Heart right ventricle (tissue), 16 donors: ENCODE measurements around the gene NPPA. TPM values are rescaled to one million over a fixed set of nuclear protein-coding genes. Genes with fewer than 3 reads are reported as not detected.

ENCODE experiments used
- ATAC-seq, 8 donors: fragments of 200-7000 bp; cut with Tn5 transposase; one replicate each; pipeline ENCODE4 v1.9.1; 2020; ENCODE audit warnings: mild to moderate bottlenecking in 8 of 8, moderate library complexity in 8 of 8, moderate number of reproducible peaks in 1 of 8
- DNase-seq, 2 donors: peaks; one replicate each; pipeline ENCODE4 v3.0.0-alpha.2; 2020
- H3K27ac ChIP-seq, 10 donors: fragments of 200-600 bp; sonication (generic) in 2 of 10; one replicate each; pipeline versions ENCODE4 v1.5.0 to v1.8.0; 2020 to 2022; ENCODE audit warnings: mild to moderate bottlenecking in 3 of 10
- H3K27me3 ChIP-seq, 7 donors: fragments of 200-600 bp; one replicate each; pipeline ENCODE4 v1.8.0; 2021 to 2022; ENCODE audit warnings: mild to moderate bottlenecking in 2 of 7
- H3K36me3 ChIP-seq, 9 donors: fragments of 200-600 bp; sonication (generic) in 1 of 9; one replicate each; pipeline versions ENCODE4 v1.5.0 to v1.8.0; 2020 to 2022; ENCODE audit warnings: mild to moderate bottlenecking in 2 of 9
- H3K4me1 ChIP-seq, 9 donors: fragments of 200-600 bp; sonication (generic) in 1 of 9; one replicate each; pipeline versions ENCODE4 v1.5.0 to v1.8.0; 2020 to 2022; ENCODE audit warnings: mild to moderate bottlenecking in 4 of 9
- H3K4me3 ChIP-seq, 10 donors: fragments of 200-600 bp; sonication (generic) in 2 of 10; one replicate each; pipeline versions ENCODE4 v1.5.0 to v1.8.0; 2020 to 2022; ENCODE audit warnings: mild to moderate bottlenecking in 7 of 10, moderate library complexity in 2 of 10
- H3K9me3 ChIP-seq, 11 donors: fragments of 200-600 bp in 10 of 11; sonication (generic) in 2 of 11; one replicate each; pipeline versions ENCODE4 v1.5.0 to v1.8.0; 2013 to 2022; ENCODE audit warnings: mild to moderate bottlenecking in 2 of 11, control low read depth in 1 of 11, moderate library complexity in 1 of 11
- WGBS, 2 donors: extraction: QIAGEN DNeasy Blood & Tissue Kit; methylation state at CpG; one replicate each; pipeline ENCODE4 v1.1.7; 2013; ENCODE audit warnings: inconsistent platforms in 1 of 2; 5-methylcytosine and 5-hydroxymethylcytosine counted together
- intact Hi-C, 10 donors: fragments of 100-400 bp; cut with DNase I; formaldehyde crosslinking; loops; one replicate each; pipeline versions ENCODE4 v1.11.1 to v1.14.2; 2022
- polyA plus RNA-seq, 2 donors: library from polyadenylated mRNA; stranded (reverse); fragments of 200-250 nt; gene quantifications; one replicate each; pipeline ENCODE4 v1.2.3, GENCODE V29; 2013
- total RNA-seq, 10 donors: library from RNA; stranded (reverse); fragmentation: NEBNext Ultra II Directional in 3 of 10; extraction: Animal tissue kit (Norgen Biotek cat#: 25700) in 3 of 10; gene quantifications; one replicate each; pipeline versions ENCODE4 v1.2.1 to v1.2.4, GENCODE V29; 2021 to 2023
- TF ChIP-seq, protein P1 (sequence below), 9 donors: fragments of 200-600 bp; sonication (generic) in 2 of 9; IDR thresholded peaks; one replicate each; pipeline versions ENCODE4 v1.5.0 to v1.8.0; 2021 to 2022; ENCODE audit warnings: antibody characterized with exemption in 9 of 9, mild to moderate bottlenecking in 5 of 9, moderate library complexity in 1 of 9
- donor health status: Arrhythmogenic right ventricular cardiomyopathy.
- donor health status: ischemic (EF 13 %, LVEDD 7.1; RV severe dilation, severe dysfunction).
- donor health status: healthy with polysubstance abuse.
- donor health status: DM: no; HTN: yes; CAD: no.
- donor health status: DM: no; HTN: no; CAD: no.
- donor health status: ischemic (EF 25% LVEDD 6.9; RV normal size, moderate dysfunction).
- donor health status: ischemic (EF 25% LVEDD 5.7; RV mildly dilated, moderate dysfunction).
- donor health status: healthy.
- donor health status: DM: yes; HTN: yes; CAD: no.
- donor health status: Ischemic cardiomyopathy.
- donor health status: ischemic (EF 35%, LVEDD 5.7; RV mildly dilated, moderate dysfunction).
- donor health status: nonischemic (EF 11% LVEDD 7.7; RV severe dilation, severe dysfunction).
- donor health status: DM: yes; HTN: yes; CAD: no.
- donor health status: PGD.
- donor health status: ischemic (EF 29% LVEDD 5.4; RV normal size, mild dysfunction).
- donor health status: nonischemic (EF 23%, LVEDD 6.1; RV moderate dilation, normal function).

NPPA gene
- total and polyA plus RNA-seq, 12 donors, result 5.8 to 2,762 (median 663) TPM

DNA sequence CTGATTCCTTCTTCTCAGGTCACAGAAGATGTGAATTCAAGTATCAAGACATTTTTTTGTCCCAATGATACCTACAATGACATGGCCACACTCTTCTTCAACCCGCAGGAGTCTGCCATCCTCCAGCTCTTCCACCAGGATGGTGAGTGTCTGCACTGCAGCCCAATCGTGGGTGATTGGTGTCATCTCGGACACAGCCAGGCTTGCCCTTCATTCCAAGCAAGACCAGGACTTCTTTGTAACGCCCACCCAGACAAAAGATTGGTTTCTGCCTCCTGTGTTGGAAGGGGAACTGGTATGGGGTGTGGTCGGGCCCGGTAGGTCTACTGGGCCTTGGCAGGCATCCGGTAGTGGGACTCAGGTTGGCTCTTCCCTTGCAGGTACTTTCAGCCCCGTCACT, 14.1 kb downstream of the NPPA start:
- Histone ChIP-seq H3K4me3 (no peak overlapping the region), H3K27me3 (no peaks in the 10 kb centered on the region), H3K36me3 (peaks cover 8 to 100% (median 86%) of the 10 kb centered on the region in 9 donors), H3K27ac (no peak overlapping the region), H3K9me3 (no peaks in the 10 kb centered on the region), H3K4me1 (peaks cover 0 to under 1% (median 0%) of the 10 kb centered on the region in 9 donors)
- WGBS, 2 donors, result 93% methylated on average over 8 of the region's 8 CpGs
- intact Hi-C loops, result loop anchor here in 5 of 10 donors (10.0 kb wide), 2 partner anchors 131 to 191 kb away; no protein-coding TSS in a partner anchor
- DNase-seq (no peak), ATAC-seq (no peak)
- TF ChIP-seq, protein P1, sequence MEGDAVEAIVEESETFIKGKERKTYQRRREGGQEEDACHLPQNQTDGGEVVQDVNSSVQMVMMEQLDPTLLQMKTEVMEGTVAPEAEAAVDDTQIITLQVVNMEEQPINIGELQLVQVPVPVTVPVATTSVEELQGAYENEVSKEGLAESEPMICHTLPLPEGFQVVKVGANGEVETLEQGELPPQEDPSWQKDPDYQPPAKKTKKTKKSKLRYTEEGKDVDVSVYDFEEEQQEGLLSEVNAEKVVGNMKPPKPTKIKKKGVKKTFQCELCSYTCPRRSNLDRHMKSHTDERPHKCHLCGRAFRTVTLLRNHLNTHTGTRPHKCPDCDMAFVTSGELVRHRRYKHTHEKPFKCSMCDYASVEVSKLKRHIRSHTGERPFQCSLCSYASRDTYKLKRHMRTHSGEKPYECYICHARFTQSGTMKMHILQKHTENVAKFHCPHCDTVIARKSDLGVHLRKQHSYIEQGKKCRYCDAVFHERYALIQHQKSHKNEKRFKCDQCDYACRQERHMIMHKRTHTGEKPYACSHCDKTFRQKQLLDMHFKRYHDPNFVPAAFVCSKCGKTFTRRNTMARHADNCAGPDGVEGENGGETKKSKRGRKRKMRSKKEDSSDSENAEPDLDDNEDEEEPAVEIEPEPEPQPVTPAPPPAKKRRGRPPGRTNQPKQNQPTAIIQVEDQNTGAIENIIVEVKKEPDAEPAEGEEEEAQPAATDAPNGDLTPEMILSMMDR (IDR thresholded peaks at IDR 0.05), result no peak

DNA sequence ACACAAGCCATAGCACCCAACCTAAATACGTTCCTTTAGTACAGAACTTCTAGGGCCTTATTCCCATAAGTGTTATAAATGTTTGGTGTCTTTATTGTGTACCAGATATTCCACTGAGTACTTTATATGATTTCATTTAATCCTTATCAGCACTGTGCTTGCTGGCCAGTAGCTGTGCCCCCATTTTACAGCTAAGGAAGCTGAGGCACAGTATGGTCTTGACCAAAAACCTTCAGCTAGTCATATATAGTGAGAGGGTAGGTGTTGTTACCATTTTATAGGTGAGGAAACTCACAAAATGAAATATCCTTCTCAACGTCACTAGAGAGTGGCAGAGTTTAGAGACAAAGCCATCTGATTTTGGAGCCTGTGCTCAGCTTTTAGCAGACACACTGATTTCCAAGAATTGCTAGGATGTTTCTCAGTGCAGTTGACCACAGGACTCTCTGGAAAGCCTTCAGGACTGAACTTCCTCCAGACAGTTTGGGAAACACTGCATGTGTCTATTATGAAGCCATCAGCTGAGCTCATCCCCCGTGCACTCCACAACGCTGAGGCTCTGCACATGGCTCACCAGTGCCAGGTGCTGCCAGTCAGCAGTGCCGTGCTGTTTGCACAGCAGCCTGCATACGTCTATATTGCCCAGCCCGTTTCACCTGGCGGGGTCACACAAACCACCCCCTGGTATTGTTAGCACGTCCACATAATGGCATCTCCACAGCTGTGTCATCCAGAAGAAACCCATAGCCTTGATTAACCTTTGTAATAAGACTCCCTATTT, 15.4 kb downstream of the NPPA start:
- TF ChIP-seq, protein P1 (IDR thresholded peaks at IDR 0.05), result no peak
- 85 to 87% methylated on average over 9 of the region's 9 CpGs for WGBS, 2 donors
- Histone ChIP-seq H3K36me3 (peaks cover under 1 to 100% (median 86%) of the 10 kb centered on the region in 9 donors), H3K4me3 (no peak overlapping the region), H3K27me3 (no peaks in the 10 kb centered on the region), H3K27ac (no peak overlapping the region), H3K4me1 (no peaks in the 10 kb centered on the region), H3K9me3 (no peaks in the 10 kb centered on the region)
- DNase-seq (no peak), ATAC-seq (no peak)
- intact Hi-C loops, result loop anchor here in 5 of 10 donors (10.0 kb wide), 2 partner anchors 133 to 193 kb away; no protein-coding TSS in a partner anchor

DNA sequence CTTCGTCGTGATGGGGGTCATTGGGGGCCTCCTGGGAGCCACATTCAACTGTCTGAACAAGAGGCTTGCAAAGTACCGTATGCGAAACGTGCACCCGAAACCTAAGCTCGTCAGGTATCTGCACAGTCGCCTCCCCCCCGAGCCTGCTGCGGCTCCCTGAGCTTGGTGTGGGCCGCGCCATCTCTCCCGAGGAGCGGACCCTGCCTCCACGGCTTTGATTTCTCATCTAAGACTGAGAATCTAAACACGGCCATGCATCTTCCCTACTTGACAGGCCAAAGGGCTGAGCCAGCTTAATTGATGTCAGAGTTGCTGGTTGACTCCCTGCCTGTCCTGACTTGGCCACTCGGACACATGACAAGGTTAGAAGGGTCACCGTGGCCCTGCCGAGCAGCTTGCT, 19.1 kb downstream of the NPPA start:
- no peaks in the 10 kb centered on the region for H3K27me3 ChIP-seq
- DNase-seq, result no peak
- no peaks in the 10 kb centered on the region for H3K4me1 ChIP-seq
- H3K36me3 ChIP-seq, result peaks cover 0 to 100% (median 86%) of the 10 kb centered on the region in 9 donors
- intact Hi-C loops, result no loop called here
- no peak overlapping the region for H3K4me3 ChIP-seq
- H3K27ac ChIP-seq, result no peak overlapping the region
- ATAC-seq, result no peak
- TF ChIP-seq, protein P1 (IDR thresholded peaks at IDR 0.05), result no peak
- 92 to 93% methylated on average over 19 of the region's 19 CpGs for WGBS, 2 donors
- H3K9me3 ChIP-seq, result no peaks in the 10 kb centered on the region

DNA sequence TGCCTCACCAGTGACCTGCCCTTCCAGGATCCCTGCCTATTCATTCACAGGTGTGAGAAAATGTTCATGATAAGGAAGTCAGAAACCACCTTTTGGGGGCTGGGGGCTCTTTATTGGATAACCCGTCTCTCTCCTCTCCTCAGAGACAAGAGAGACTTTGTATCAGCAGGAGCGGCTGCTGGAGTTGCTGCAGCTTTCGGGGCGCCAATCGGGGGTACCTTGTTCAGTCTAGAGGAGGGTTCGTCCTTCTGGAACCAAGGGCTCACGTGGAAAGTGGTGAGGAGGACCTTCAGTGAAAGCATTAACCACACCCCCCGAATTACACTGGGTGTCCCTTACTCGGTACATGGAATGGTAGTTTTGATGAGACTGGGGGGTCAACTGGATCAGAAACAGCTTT, 20.6 kb downstream of the NPPA start:
- no peaks in the 10 kb centered on the region for H3K27me3 ChIP-seq
- 93 to 97% methylated on average over 9 of the region's 9 CpGs for WGBS, 2 donors

More for the DNA sequence above, 20.6 kb downstream of the NPPA start:
- no peak for ATAC-seq
- TF ChIP-seq, protein P1 (IDR thresholded peaks at IDR 0.05), result no peak
- peaks cover 0 to 100% (median 85%) of the 10 kb centered on the region in 9 donors for H3K36me3 ChIP-seq
- peaks cover 0 to 6% (median 0%) of the 10 kb centered on the region in 9 donors for H3K4me1 ChIP-seq
- H3K27ac ChIP-seq, result no peak overlapping the region
- intact Hi-C loops, result no loop called here
- H3K4me3 ChIP-seq, result no peak overlapping the region
- no peak for DNase-seq
- no peaks in the 10 kb centered on the region for H3K9me3 ChIP-seq
